Epithelial cell of proximal tubule (primary cell): ENCODE measurements around the gene NKTR. TPM values are rescaled to one million over a fixed set of nuclear protein-coding genes. Genes with fewer than 3 reads are reported as not detected.

ENCODE experiments used
- DNase-seq: peaks from one replicate; pipeline ENCODE4 v3.0.0-alpha.2; 2011; ENCODE audit warnings: low read depth
- H3K4me3 ChIP-seq: 2 replicates; pipeline ENCODE4 v1.5.1; 2011; ENCODE audit warnings: low read depth, mild to moderate bottlenecking, low read length
- CTCF ChIP-seq: conservative IDR thresholded peaks from 2 replicates; pipeline ENCODE4 v1.5.1; 2012; ENCODE audit warnings: low read depth, mild to moderate bottlenecking, low read length
- total RNA-seq: library from RNA; depleted of rRNA; stranded (reverse); fragments of >200 nt; gene quantifications from 2 replicates; pipeline ENCODE4 v1.2.3, GENCODE V29; 2015

Gene NKTR
- total RNA-seq, 1 donor from 2014 or later, result 24.3 TPM

- DNase-seq, result no peak
- H3K4me3 ChIP-seq, result peak overlapping the region; percentile 81
- peak; percentile 23 for TF ChIP-seq CTCF
Observed at GRCh38 chr3:42654331-42655201, 54.1 kb downstream of the NKTR start.

- no peak for TF ChIP-seq CTCF
- no peak for DNase-seq
- peak overlapping the region; percentile 81 for H3K4me3 ChIP-seq
Observed at GRCh38 chr3:42655331-42655888, 54.9 kb downstream of the NKTR start.

- TF ChIP-seq CTCF, result no peak
- DNase-seq, result no peak
- H3K4me3 ChIP-seq, result no peak overlapping the region
Observed at GRCh38 chr3:42655980-42656679, 55.6 kb downstream of the NKTR start.

- DNase-seq, result no peak
- H3K4me3 ChIP-seq, result no peak overlapping the region
- TF ChIP-seq CTCF, result no peak
Observed at GRCh38 chr3:42656680-42657610, 56.5 kb downstream of the NKTR start.

- DNase-seq, result no peak
- TF ChIP-seq CTCF, result no peak
- H3K4me3 ChIP-seq, result no peak overlapping the region
Observed at GRCh38 chr3:42657675-42658074, 57.2 kb downstream of the NKTR start.

GRCh38 chr3:42658091-42658770 lies 57.7 kb downstream of the NKTR start:
- no peak for DNase-seq
- TF ChIP-seq CTCF, result no peak
- no peak overlapping the region for H3K4me3 ChIP-seq
